HFFc6 (cell line): Measurements from ENCODE around the gene SRI. TPM values are rescaled to one million over a fixed set of nuclear protein-coding genes. Genes with fewer than 3 reads are reported as not detected.
A peak's percentile ranks its signal among the peaks of the same experiment; 100 is the strongest.

Experiments used
- DNase-seq: peaks from one replicate; pipeline ENCODE4 v3.0.0-alpha.2; 2018
- H3K27ac Mint-ChIP-seq: 2 replicates; pipeline ENCODE4 v1.8.0; 2020; ENCODE audit warnings: mild to moderate bottlenecking, mixed read lengths
- H3K27me3 Mint-ChIP-seq: 2 replicates; pipeline ENCODE4 v1.8.0; 2021; ENCODE audit warnings: mild to moderate bottlenecking, moderate library complexity, mixed read lengths; ENCODE audit not compliant: insufficient read depth
- H3K36me3 Mint-ChIP-seq: 2 replicates; pipeline ENCODE4 v1.8.0; 2021; ENCODE audit warnings: low read depth, mixed read lengths
- H3K4me1 Mint-ChIP-seq: 2 replicates; pipeline ENCODE4 v1.8.0; 2020; ENCODE audit warnings: low read depth, mixed read lengths
- H3K4me3 Mint-ChIP-seq: 2 replicates; pipeline ENCODE4 v1.8.0; 2020; ENCODE audit warnings: mild to moderate bottlenecking, moderate library complexity, mixed read lengths
- H3K9me3 Mint-ChIP-seq: 2 replicates; pipeline ENCODE4 v1.8.0; 2020; ENCODE audit warnings: mild to moderate bottlenecking, mixed read lengths
- CTCF ChIP-seq: fragments of 200-600 bp; sonication (generic); IDR thresholded peaks from 2 replicates; pipeline ENCODE4 v1.5.0; 2021; ENCODE audit warnings: antibody characterized with exemption, mild to moderate bottlenecking
- total RNA-seq, 6 experiments: library from RNA; stranded (reverse); fragmentation: NEBNext Ultra II Directional; extraction: Animal tissue kit (Norgen Biotek cat#: 25700); gene quantifications; 2 replicates in 1 of 6; 3 replicates in 5 of 6; pipeline ENCODE4 v1.2.3, GENCODE V29; 2021

Gene SRI
- total RNA-seq, 6 experiments from 2014 or later = 113 to 133 (median 123) TPM

- no peak overlapping the region for H3K27ac Mint-ChIP-seq
- DNase-seq = no peak
- TF ChIP-seq CTCF = no peak
- H3K36me3 Mint-ChIP-seq = no peaks in the 10 kb centered on the region
- H3K27me3 Mint-ChIP-seq = peaks cover 2% of the 10 kb centered on the region
- no peaks in the 10 kb centered on the region for H3K9me3 Mint-ChIP-seq
- no peak overlapping the region for H3K4me3 Mint-ChIP-seq
- H3K4me1 Mint-ChIP-seq = peaks cover 38% of the 10 kb centered on the region
These were observed 3.4 kb upstream of the SRI start for GRCh38 chr7:88223265-88223664.

GRCh38 chr7:88218836-88219605 is 817 bp downstream of the SRI start:
- Mint-ChIP-seq H3K27ac (peak overlapping the region; percentile 95), H3K27me3 (peaks cover 2% of the 10 kb centered on the region), H3K9me3 (no peaks in the 10 kb centered on the region), H3K36me3 (peaks cover 7% of the 10 kb centered on the region), H3K4me1 (peaks cover 21% of the 10 kb centered on the region), H3K4me3 (peak overlapping the region; percentile 94)
- no peak for TF ChIP-seq CTCF
- DNase-seq = peak; percentile 30

GRCh38 chr7:88218429-88218745 is 1.5 kb downstream of the SRI start:
- Mint-ChIP-seq H3K27ac (peak overlapping the region; percentile 95), H3K27me3 (no peaks in the 10 kb centered on the region; the same call in 1 of the 2 replicates), H3K9me3 (no peaks in the 10 kb centered on the region), H3K4me1 (peaks cover 21% of the 10 kb centered on the region), H3K36me3 (peaks cover 9% of the 10 kb centered on the region), H3K4me3 (peak overlapping the region; percentile 94)
- no peak for TF ChIP-seq CTCF
- no peak for DNase-seq

- H3K27ac Mint-ChIP-seq = no peak overlapping the region; the same call in 1 of the 2 replicates
- no peak for DNase-seq
These were observed 2.0 kb downstream of the SRI start for GRCh38 chr7:88217675-88218428.

GRCh38 chr7:88216276-88216675 is 3.6 kb downstream of the SRI start:
- H3K27ac Mint-ChIP-seq = no peak overlapping the region
- no peak for TF ChIP-seq CTCF
- H3K36me3 Mint-ChIP-seq = peaks cover 9% of the 10 kb centered on the region
- H3K9me3 Mint-ChIP-seq = no peaks in the 10 kb centered on the region
- H3K4me3 Mint-ChIP-seq = no peak overlapping the region
- no peak for DNase-seq
- H3K4me1 Mint-ChIP-seq = peaks cover 20% of the 10 kb centered on the region
- H3K27me3 Mint-ChIP-seq = no peaks in the 10 kb centered on the region; the same call in 1 of the 2 replicates

More at GRCh38 chr7:88217675-88218428, 2.0 kb downstream of the SRI start:
- Mint-ChIP-seq H3K9me3 (no peaks in the 10 kb centered on the region), H3K4me3 (peak overlapping the region; percentile 94), H3K36me3 (peaks cover 9% of the 10 kb centered on the region), H3K27me3 (no peaks in the 10 kb centered on the region; the same call in 1 of the 2 replicates), H3K4me1 (peaks cover 21% of the 10 kb centered on the region)
- TF ChIP-seq CTCF = no peak
